Neural progenitor cell (in vitro differentiated cells): Measurements from ENCODE around the gene TWF2. TPM values are rescaled to one million over a fixed set of nuclear protein-coding genes. Genes with fewer than 3 reads are reported as not detected.
A peak's percentile ranks its signal among the peaks of the same experiment; 100 is the strongest.

Experiments
- DNase-seq: peaks from one replicate; pipeline ENCODE4 v3.0.0-alpha.2; 2016; ENCODE audit warnings: low spot score
- H2AFZ ChIP-seq: fragments of 200-600 bp; sonication (generic); replicated peaks from 2 replicates; pipeline ENCODE4 v1.6.1; 2016; ENCODE audit warnings: antibody characterized with exemption
- H3F3A ChIP-seq: fragments of 200-600 bp; sonication (generic); 2 replicates; pipeline ENCODE4 v1.6.1; 2016; ENCODE audit warnings: antibody characterized with exemption, low read depth
- H3K27ac ChIP-seq: fragments of 200-600 bp; sonication (generic); 2 replicates; pipeline ENCODE4 v1.5.1; 2016; ENCODE audit warnings: mild to moderate bottlenecking
- H3K27me3 ChIP-seq: fragments of 200-600 bp; sonication (generic); 2 replicates; pipeline ENCODE4 v1.6.1; 2016; ENCODE audit warnings: mild to moderate bottlenecking, moderate library complexity
- H3K36me3 ChIP-seq: fragments of 200-600 bp; sonication (generic); 2 replicates; pipeline ENCODE4 v1.5.1; 2016
- H3K4me1 ChIP-seq: fragments of 200-600 bp; sonication (generic); 2 replicates; pipeline ENCODE4 v1.6.1; 2016; ENCODE audit warnings: mixed run types
- H3K4me2 ChIP-seq: fragments of 200-600 bp; sonication (generic); 2 replicates; pipeline ENCODE4 v1.6.1; 2016
- H3K4me3 ChIP-seq: fragments of 200-600 bp; sonication (generic); 2 replicates; pipeline ENCODE4 v1.5.1; 2016
- H3K79me2 ChIP-seq: fragments of 200-600 bp; sonication (generic); 2 replicates; pipeline ENCODE4 v1.6.1; 2016; ENCODE audit warnings: low read depth
- H3K9ac ChIP-seq: fragments of 200-600 bp; sonication (generic); 2 replicates; pipeline ENCODE4 v1.6.1; 2016
- H3K9me3 ChIP-seq: fragments of 200-600 bp; sonication (generic); 2 replicates; pipeline ENCODE4 v1.5.1; 2016; ENCODE audit warnings: low read depth
- H4K20me1 ChIP-seq: fragments of 200-600 bp; sonication (generic); 2 replicates; pipeline ENCODE4 v1.6.1; 2016; ENCODE audit warnings: low read depth
- H3K27ac Mint-ChIP-seq: 3 replicates; pipeline ENCODE4 v1.8.0; 2021; ENCODE audit warnings: mixed read lengths
- H3K27me3 Mint-ChIP-seq: 2 replicates; pipeline ENCODE4 v1.8.0; 2022; ENCODE audit warnings: low read depth, mild to moderate bottlenecking, inconsistent platforms, moderate library complexity, mixed read lengths; ENCODE audit not compliant: insufficient read depth
- H3K36me3 Mint-ChIP-seq: 3 replicates; pipeline ENCODE4 v1.8.0; 2021; ENCODE audit warnings: mixed read lengths
- H3K4me1 Mint-ChIP-seq: 3 replicates; pipeline ENCODE4 v1.8.0; 2021; ENCODE audit warnings: mixed read lengths
- H3K4me3 Mint-ChIP-seq: 3 replicates; pipeline ENCODE4 v1.8.0; 2021; ENCODE audit warnings: mild to moderate bottlenecking, moderate library complexity, mixed read lengths
- H3K9me3 Mint-ChIP-seq: 3 replicates; pipeline ENCODE4 v1.8.0; 2020; ENCODE audit warnings: mixed read lengths
- EZH2 ChIP-seq: fragments of 200-600 bp; sonication (generic); IDR thresholded peaks from 2 replicates; pipeline ENCODE4 v1.6.1; 2017; ENCODE audit warnings: antibody characterized with exemption, mild to moderate bottlenecking, moderate library complexity
- EZH2phosphoT487 ChIP-seq: fragments of 200-600 bp; sonication (generic); IDR thresholded peaks from 2 replicates; pipeline ENCODE4 v1.6.1; 2017; ENCODE audit warnings: antibody characterized with exemption
- total RNA-seq: library from RNA; depleted of rRNA; stranded (reverse); fragments of >200 nt; gene quantifications from 2 replicates; pipeline ENCODE4 v1.2.3, GENCODE V29; 2015; ENCODE audit warnings: low replicate concordance
- TF ChIP-seq, protein P1 (sequence below): fragments of 200-600 bp; sonication (generic); IDR thresholded peaks from 2 replicates; pipeline ENCODE4 v1.5.1; 2017; ENCODE audit warnings: antibody characterized with exemption, mild to moderate bottlenecking

TWF2 gene
- total RNA-seq, 1 donor from 2014 or later, result 21.9 TPM

DNA sequence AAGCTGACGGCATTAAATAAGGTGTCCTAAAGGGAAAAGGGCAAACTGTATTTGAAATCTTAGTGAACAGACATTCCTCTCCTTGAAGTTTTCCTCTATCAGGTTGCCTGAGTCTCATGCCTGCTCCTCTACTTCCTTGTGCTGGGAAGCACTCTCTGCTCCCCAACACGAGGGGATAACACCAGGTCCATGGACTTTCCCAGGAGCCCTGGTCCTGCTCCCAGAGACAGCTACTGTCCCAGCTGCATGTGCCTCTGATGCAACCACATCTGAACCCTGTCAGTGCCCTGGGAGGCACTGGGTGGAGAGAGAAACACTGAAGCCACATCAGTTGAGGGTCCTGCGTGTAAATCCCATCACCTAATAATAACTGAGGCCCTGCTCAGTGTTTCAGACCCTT, 20.9 kb downstream of the TWF2 start:
- H3K4me1 Mint-ChIP-seq, result peaks cover 2% of the 10 kb centered on the region
- no peak overlapping the region for H3K27ac Mint-ChIP-seq
- DNase-seq, result no peak

DNA sequence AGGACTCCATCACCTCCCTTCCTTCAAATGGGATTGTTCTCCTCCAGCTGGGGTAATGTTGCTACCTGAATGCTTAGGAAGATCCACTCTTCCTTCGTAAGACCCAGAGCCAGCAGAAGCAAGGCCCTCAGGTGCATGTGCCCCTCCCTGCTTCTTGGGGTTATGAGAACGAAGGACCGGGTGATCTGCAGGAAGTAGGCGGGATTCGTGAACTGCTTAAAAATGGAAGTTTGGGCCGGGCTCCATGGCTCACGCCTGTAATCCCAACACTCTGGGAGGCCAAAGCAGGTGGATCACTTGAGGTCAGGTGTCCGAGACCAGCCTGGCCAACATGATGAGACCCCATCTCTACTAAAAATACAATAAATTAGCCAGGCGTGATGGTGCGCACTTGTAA, 21.6 kb downstream of the TWF2 start:
- no peaks in the 10 kb centered on the region for H3K27me3 ChIP-seq
- Mint-ChIP-seq H3K9me3 (no peaks in the 10 kb centered on the region), H3K4me3 (no peak overlapping the region), H3K27ac (no peak overlapping the region), H3K36me3 (peaks cover 22% of the 10 kb centered on the region), H3K27me3 (peaks cover 3% of the 10 kb centered on the region), H3K4me1 (peaks cover 2% of the 10 kb centered on the region)
- no peaks in the 10 kb centered on the region for H3K9me3 ChIP-seq
- H3K36me3 ChIP-seq, result no peaks in the 10 kb centered on the region
- peaks cover 3% of the 10 kb centered on the region for H3K4me1 ChIP-seq
- no peaks in the 10 kb centered on the region for H3K79me2 ChIP-seq
- H3K4me3 ChIP-seq, result no peak overlapping the region
- no peak overlapping the region for H3K4me2 ChIP-seq
- no peak overlapping the region for H3K9ac ChIP-seq
- no peak overlapping the region for H3K27ac ChIP-seq
- H2AFZ ChIP-seq, result no peak overlapping the region
- no peaks in the 10 kb centered on the region for H3F3A ChIP-seq
- no peak for DNase-seq
- TF ChIP-seq, protein P1, sequence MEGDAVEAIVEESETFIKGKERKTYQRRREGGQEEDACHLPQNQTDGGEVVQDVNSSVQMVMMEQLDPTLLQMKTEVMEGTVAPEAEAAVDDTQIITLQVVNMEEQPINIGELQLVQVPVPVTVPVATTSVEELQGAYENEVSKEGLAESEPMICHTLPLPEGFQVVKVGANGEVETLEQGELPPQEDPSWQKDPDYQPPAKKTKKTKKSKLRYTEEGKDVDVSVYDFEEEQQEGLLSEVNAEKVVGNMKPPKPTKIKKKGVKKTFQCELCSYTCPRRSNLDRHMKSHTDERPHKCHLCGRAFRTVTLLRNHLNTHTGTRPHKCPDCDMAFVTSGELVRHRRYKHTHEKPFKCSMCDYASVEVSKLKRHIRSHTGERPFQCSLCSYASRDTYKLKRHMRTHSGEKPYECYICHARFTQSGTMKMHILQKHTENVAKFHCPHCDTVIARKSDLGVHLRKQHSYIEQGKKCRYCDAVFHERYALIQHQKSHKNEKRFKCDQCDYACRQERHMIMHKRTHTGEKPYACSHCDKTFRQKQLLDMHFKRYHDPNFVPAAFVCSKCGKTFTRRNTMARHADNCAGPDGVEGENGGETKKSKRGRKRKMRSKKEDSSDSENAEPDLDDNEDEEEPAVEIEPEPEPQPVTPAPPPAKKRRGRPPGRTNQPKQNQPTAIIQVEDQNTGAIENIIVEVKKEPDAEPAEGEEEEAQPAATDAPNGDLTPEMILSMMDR, result no peak
- no peak for TF ChIP-seq EZH2phosphoT487
- TF ChIP-seq EZH2, result no peak
- H4K20me1 ChIP-seq, result no peaks in the 10 kb centered on the region

More for the DNA sequence above, 20.9 kb downstream of the TWF2 start:
- H4K20me1 ChIP-seq, result no peaks in the 10 kb centered on the region
- H2AFZ ChIP-seq, result no peak overlapping the region
- Mint-ChIP-seq H3K9me3 (no peaks in the 10 kb centered on the region), H3K27me3 (peaks cover 3% of the 10 kb centered on the region), H3K36me3 (peaks cover 18% of the 10 kb centered on the region), H3K4me3 (no peak overlapping the region)
- no peaks in the 10 kb centered on the region for H3K9me3 ChIP-seq
- no peak overlapping the region for H3K9ac ChIP-seq
- no peak overlapping the region for H3K4me3 ChIP-seq
- H3K79me2 ChIP-seq, result no peaks in the 10 kb centered on the region
- no peak for TF ChIP-seq EZH2
- no peak for TF ChIP-seq EZH2phosphoT487
- TF ChIP-seq, protein P1, result no peak
- no peak overlapping the region for H3K27ac ChIP-seq
- H3K27me3 ChIP-seq, result no peaks in the 10 kb centered on the region
- no peaks in the 10 kb centered on the region for H3F3A ChIP-seq
- H3K4me1 ChIP-seq, result peaks cover 3% of the 10 kb centered on the region
- no peak overlapping the region for H3K4me2 ChIP-seq
- no peaks in the 10 kb centered on the region for H3K36me3 ChIP-seq

DNA sequence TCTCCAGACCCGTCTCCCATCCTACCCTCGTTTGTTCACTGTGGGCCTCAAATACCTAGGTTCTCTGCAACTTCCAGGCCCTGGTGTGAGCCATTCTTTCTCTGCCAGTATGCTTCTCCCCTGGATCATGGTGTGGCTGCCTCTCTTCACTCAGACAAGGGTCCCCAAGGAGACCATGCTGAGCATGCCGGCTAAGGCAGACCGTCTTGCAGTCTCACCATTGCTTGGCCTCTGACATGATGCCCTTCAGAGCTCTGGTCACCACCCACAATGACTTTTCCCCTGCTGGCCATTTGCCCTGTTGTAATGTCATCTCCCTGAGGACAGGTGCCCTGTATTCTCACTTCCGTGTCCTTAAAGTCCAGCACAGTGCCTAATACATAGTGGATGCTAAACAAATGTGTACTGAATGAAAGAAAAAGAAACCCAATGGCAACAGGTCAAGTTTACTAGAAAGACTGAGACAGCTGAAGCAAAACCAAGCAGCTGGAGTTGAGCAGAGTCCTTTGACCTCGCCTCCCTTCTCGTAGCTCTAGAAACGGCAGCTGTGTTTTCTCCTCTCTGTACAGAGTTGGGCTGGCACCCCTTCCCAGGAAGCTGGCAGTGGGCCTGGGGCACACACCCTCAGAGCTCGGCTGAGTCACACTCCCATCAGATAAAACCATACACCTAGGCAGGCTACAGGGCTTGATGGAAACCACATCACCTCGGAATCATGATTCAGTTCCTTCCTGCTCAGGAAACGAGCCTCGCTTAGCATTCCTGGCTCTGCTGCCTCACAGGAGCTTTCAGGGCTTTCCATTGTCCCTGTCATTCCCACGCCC, 22.2 kb downstream of the TWF2 start:
- H3K36me3 ChIP-seq, result no peaks in the 10 kb centered on the region
- H3K4me2 ChIP-seq, result no peak overlapping the region
- peaks cover 3% of the 10 kb centered on the region for H3K4me1 ChIP-seq
- peaks cover 2% of the 10 kb centered on the region for H3K4me1 Mint-ChIP-seq
- no peak overlapping the region for H3K4me3 ChIP-seq
- no peaks in the 10 kb centered on the region for H3K27me3 ChIP-seq
- H3K4me3 Mint-ChIP-seq, result no peak overlapping the region
- peaks cover 26% of the 10 kb centered on the region for H3K36me3 Mint-ChIP-seq
- H3K9me3 ChIP-seq, result no peaks in the 10 kb centered on the region
- no peaks in the 10 kb centered on the region for H3K79me2 ChIP-seq
- DNase-seq, result no peak
- no peak overlapping the region for H2AFZ ChIP-seq
- H4K20me1 ChIP-seq, result no peaks in the 10 kb centered on the region
- no peak overlapping the region for H3K27ac ChIP-seq
- peak overlapping the region; percentile 17 for H3K27ac Mint-ChIP-seq
- peaks cover 3% of the 10 kb centered on the region for H3K27me3 Mint-ChIP-seq
- H3K9me3 Mint-ChIP-seq, result no peaks in the 10 kb centered on the region
- H3F3A ChIP-seq, result no peaks in the 10 kb centered on the region
- TF ChIP-seq EZH2 (no peak), EZH2phosphoT487 (no peak)
- TF ChIP-seq, protein P1, result no peak
- no peak overlapping the region for H3K9ac ChIP-seq
